Measurements from ENCODE around the gene CERCAM.
A peak's percentile ranks its signal among the peaks of the same experiment; 100 is the strongest.

Gene CERCAM

DNA sequence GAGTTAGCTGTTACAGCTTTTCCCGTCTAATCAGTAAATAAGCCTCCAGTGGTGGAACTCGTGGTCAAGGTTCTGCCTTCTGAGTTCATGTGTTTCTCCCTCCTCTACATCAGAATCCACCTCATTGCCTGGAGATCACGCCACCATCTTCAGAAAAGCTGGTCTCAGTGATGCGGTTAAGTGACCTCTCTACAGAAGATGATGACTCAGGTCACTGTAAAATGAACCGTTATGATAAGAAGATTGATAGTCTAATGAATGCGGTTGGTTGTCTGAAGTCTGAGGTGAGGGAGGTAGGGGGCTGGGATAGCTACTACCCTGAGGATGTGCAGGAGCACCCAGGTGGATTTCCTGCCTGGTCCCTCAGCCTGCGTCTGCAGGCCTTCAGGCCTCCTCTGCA, 48.4 kb downstream of the CERCAM start:
- Histone ChIP-seq H3K9me3 (ENCODE audit: control insufficient read depth, low read length) (no peaks in the 10 kb centered on the region), H3K9ac (ENCODE audit: low read length) (no peak overlapping the region), H2BK5ac (ENCODE audit: low read depth, low read length, poor library complexity, severe bottlenecking) (no peak overlapping the region), H2AFZ (ENCODE audit: low read depth, low read length) (no peak overlapping the region), H3K27me3 (ENCODE audit: control insufficient read depth in 1 of 2, insufficient read depth in 1 of 2, low read length in 2 of 2) (no peaks in the 10 kb centered on the region), H3K4me3 (ENCODE audit: insufficient read depth in 1 of 2, low read depth in 1 of 2, low read length in 2 of 2) (no peak overlapping the region), H3K4me2 (ENCODE audit: low read length, poor library complexity, severe bottlenecking) (no peak overlapping the region), H3K79me1 (replicated peaks; ENCODE audit: low read length, poor library complexity, severe bottlenecking) (peaks cover 11% of the 10 kb centered on the region), H4K91ac (ENCODE audit: low read length) (no peak overlapping the region), H2BK12ac (ENCODE audit: low read length in 2 of 2) (no peak overlapping the region), H3K18ac (ENCODE audit: low read depth in 1 of 2, low read length in 2 of 2) (no peak overlapping the region), H3K4me1 (ENCODE audit: control insufficient read depth, insufficient read depth, low read depth, low read length) (no peaks in the 10 kb centered on the region), H3K23ac (ENCODE audit: low read length in 2 of 2) (no peak overlapping the region), H2BK120ac (ENCODE audit: low read depth, low read length) (no peak overlapping the region), H2AK5ac (ENCODE audit: low read length, severe bottlenecking) (no peak overlapping the region), H3K14ac (ENCODE audit: low read length in 2 of 2) (no peak overlapping the region), H3K4ac (ENCODE audit: low read depth in 1 of 2, low read length in 2 of 2) (no peak overlapping the region), H2BK15ac (ENCODE audit: low read depth, poor library complexity, severe bottlenecking) (no peak overlapping the region), H4K8ac (ENCODE audit: low read length) (no peak overlapping the region), H3K36me3 (ENCODE audit: control insufficient read depth in 1 of 2, insufficient read depth in 2 of 2, low read depth in 1 of 2, low read length in 2 of 2) (peaks cover 39 to 48% of the 10 kb centered on the region in 2 experiments), H3K27ac (ENCODE audit: low read length, poor library complexity, severe bottlenecking) (no peak overlapping the region)
- 94% methylated on average over 7 of the region's 7 CpGs for WGBS
- DNase-seq, result no peak

DNA sequence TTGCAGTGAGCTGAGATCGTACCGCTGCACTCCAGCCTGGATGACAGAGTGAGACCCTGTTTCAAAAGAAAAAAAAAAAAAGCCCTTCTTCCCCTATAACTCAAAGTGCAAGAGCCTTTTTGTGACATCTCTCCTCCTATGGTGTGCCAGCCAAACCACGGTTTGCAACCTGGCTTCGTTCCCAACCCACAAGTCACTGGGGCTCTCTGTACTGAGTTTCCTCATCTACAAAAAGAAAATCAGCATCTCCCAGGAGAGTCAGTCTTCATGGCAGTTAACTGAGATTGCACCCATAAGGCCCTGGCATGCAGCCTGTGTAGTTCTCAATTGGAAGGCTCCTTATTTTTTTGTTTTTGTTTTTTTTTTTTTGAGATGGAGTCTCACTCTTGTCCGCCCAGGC, 49.9 kb downstream of the CERCAM start:
- no peak overlapping the region for H3K4me3 ChIP-seq (ENCODE audit: insufficient read depth in 1 of 2, low read depth in 1 of 2, low read length in 2 of 2)
- no peak overlapping the region for H2AFZ ChIP-seq (ENCODE audit: low read depth, low read length)
- no peak overlapping the region for H3K14ac ChIP-seq (ENCODE audit: low read length in 2 of 2)
- no peak overlapping the region for H3K4me2 ChIP-seq (ENCODE audit: low read length, poor library complexity, severe bottlenecking)
- no peak overlapping the region for H3K27ac ChIP-seq (ENCODE audit: low read length, poor library complexity, severe bottlenecking)
- no peaks in the 10 kb centered on the region for H3K9me3 ChIP-seq (ENCODE audit: control insufficient read depth, low read length)
- H2BK12ac ChIP-seq (ENCODE audit: low read length in 2 of 2), result no peak overlapping the region
- peaks cover 8% of the 10 kb centered on the region for H3K79me1 ChIP-seq (replicated peaks; ENCODE audit: low read length, poor library complexity, severe bottlenecking)
- no peak overlapping the region for H3K23ac ChIP-seq (ENCODE audit: low read length in 2 of 2)
- no peak overlapping the region for H2AK5ac ChIP-seq (ENCODE audit: low read length, severe bottlenecking)
- H3K4me1 ChIP-seq (ENCODE audit: control insufficient read depth, insufficient read depth, low read depth, low read length), result no peaks in the 10 kb centered on the region
- no peak overlapping the region for H3K18ac ChIP-seq (ENCODE audit: low read depth in 1 of 2, low read length in 2 of 2)
- H3K4ac ChIP-seq (ENCODE audit: low read depth in 1 of 2, low read length in 2 of 2), result no peak overlapping the region
- H3K36me3 ChIP-seq (ENCODE audit: control insufficient read depth in 1 of 2, insufficient read depth in 2 of 2, low read depth in 1 of 2, low read length in 2 of 2), result peaks cover 43 to 45% of the 10 kb centered on the region in 2 experiments
- H3K27me3 ChIP-seq (ENCODE audit: control insufficient read depth in 1 of 2, insufficient read depth in 1 of 2, low read length in 2 of 2), result no peaks in the 10 kb centered on the region
- H3K9ac ChIP-seq (ENCODE audit: low read length), result no peak overlapping the region
- H2BK120ac ChIP-seq (ENCODE audit: low read depth, low read length), result no peak overlapping the region
- H4K8ac ChIP-seq (ENCODE audit: low read length), result no peak overlapping the region
- WGBS, result 92% methylated on average over 5 of the region's 5 CpGs
- no peak overlapping the region for H4K91ac ChIP-seq (ENCODE audit: low read length)
- DNase-seq, result peak; percentile 33
- H2BK15ac ChIP-seq (ENCODE audit: low read depth, poor library complexity, severe bottlenecking), result no peak overlapping the region
- H2BK5ac ChIP-seq (ENCODE audit: low read depth, low read length, poor library complexity, severe bottlenecking), result no peak overlapping the region

DNA sequence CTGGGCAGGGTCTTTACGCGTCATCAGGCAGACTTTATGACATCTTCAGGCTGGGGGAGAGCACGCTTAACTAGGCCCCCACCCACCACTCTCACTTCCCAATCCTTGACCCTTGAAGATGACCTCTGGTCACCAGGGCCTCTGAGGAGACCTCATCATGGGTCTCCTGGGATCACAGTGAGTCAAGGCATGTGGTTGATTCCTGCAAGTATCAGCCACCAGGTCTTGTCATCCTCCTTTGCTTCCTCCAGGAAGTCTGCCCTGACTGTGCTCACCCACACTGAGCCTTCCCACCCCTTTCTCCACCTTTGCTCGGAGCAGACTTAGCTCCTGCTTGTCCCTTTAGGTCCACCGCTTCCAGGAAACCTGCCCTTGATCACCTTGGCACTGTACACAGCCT, 52.4 kb downstream of the CERCAM start:
- H3K27ac ChIP-seq (ENCODE audit: low read length, poor library complexity, severe bottlenecking), result no peak overlapping the region
- DNase-seq, result no peak
- H3K4me3 ChIP-seq (ENCODE audit: insufficient read depth in 1 of 2, low read depth in 1 of 2, low read length in 2 of 2), result no peak overlapping the region
- H4K91ac ChIP-seq (ENCODE audit: low read length), result no peak overlapping the region
- H2AK5ac ChIP-seq (ENCODE audit: low read length, severe bottlenecking), result no peak overlapping the region
- H3K9me3 ChIP-seq (ENCODE audit: control insufficient read depth, low read length), result no peaks in the 10 kb centered on the region
- 95% methylated on average over 5 of the region's 5 CpGs for WGBS
- no peak overlapping the region for H4K8ac ChIP-seq (ENCODE audit: low read length)
- H3K4me2 ChIP-seq (ENCODE audit: low read length, poor library complexity, severe bottlenecking), result no peak overlapping the region
- H3K36me3 ChIP-seq (ENCODE audit: control insufficient read depth in 1 of 2, insufficient read depth in 2 of 2, low read depth in 1 of 2, low read length in 2 of 2), result peaks cover 36 to 40% of the 10 kb centered on the region in 2 experiments
- no peaks in the 10 kb centered on the region for H3K27me3 ChIP-seq (ENCODE audit: control insufficient read depth in 1 of 2, insufficient read depth in 1 of 2, low read length in 2 of 2)
- H2BK120ac ChIP-seq (ENCODE audit: low read depth, low read length), result no peak overlapping the region
- peaks cover 4% of the 10 kb centered on the region for H3K79me1 ChIP-seq (replicated peaks; ENCODE audit: low read length, poor library complexity, severe bottlenecking)
- H3K14ac ChIP-seq (ENCODE audit: low read length in 2 of 2), result no peak overlapping the region
- no peak overlapping the region for H3K18ac ChIP-seq (ENCODE audit: low read depth in 1 of 2, low read length in 2 of 2)
- H3K4ac ChIP-seq (ENCODE audit: low read depth in 1 of 2, low read length in 2 of 2), result no peak overlapping the region
- H2BK12ac ChIP-seq (ENCODE audit: low read length in 2 of 2), result no peak overlapping the region
- no peak overlapping the region for H2BK15ac ChIP-seq (ENCODE audit: low read depth, poor library complexity, severe bottlenecking)
- no peaks in the 10 kb centered on the region for H3K4me1 ChIP-seq (ENCODE audit: control insufficient read depth, insufficient read depth, low read depth, low read length)
- no peak overlapping the region for H3K9ac ChIP-seq (ENCODE audit: low read length)
- no peak overlapping the region for H2BK5ac ChIP-seq (ENCODE audit: low read depth, low read length, poor library complexity, severe bottlenecking)
- no peak overlapping the region for H3K23ac ChIP-seq (ENCODE audit: low read length in 2 of 2)
- no peak overlapping the region for H2AFZ ChIP-seq (ENCODE audit: low read depth, low read length)

DNA sequence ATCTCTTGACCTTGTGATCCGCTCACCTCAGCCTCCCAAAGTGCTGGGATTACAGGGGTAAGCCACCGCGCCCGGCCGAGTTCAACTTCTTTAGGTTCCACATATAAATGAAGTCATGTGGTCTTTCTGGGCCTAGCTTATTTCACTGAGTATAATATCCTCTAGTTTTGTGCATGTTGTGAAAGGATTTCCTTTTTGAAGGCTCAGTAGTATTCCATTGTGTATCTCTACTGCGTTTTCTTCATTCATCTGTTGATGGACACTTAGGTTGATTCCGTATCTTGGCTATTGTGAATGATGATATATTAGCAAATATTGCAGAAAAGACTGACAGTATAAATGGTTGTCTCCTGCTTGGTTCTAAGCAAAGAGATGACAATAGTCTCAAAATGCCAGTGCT, 55.2 kb downstream of the CERCAM start:
- Histone ChIP-seq H3K27me3 (ENCODE audit: control insufficient read depth in 1 of 2, insufficient read depth in 1 of 2, low read length in 2 of 2) (no peaks in the 10 kb centered on the region), H3K4ac (ENCODE audit: low read depth in 1 of 2, low read length in 2 of 2) (no peak overlapping the region), H3K4me2 (ENCODE audit: low read length, poor library complexity, severe bottlenecking) (no peak overlapping the region), H4K8ac (ENCODE audit: low read length) (no peak overlapping the region), H3K23ac (ENCODE audit: low read length in 2 of 2) (no peak overlapping the region), H2BK5ac (ENCODE audit: low read depth, low read length, poor library complexity, severe bottlenecking) (no peak overlapping the region), H3K4me1 (ENCODE audit: control insufficient read depth, insufficient read depth, low read depth, low read length) (no peaks in the 10 kb centered on the region), H4K91ac (ENCODE audit: low read length) (no peak overlapping the region), H3K9me3 (ENCODE audit: control insufficient read depth, low read length) (no peaks in the 10 kb centered on the region), H2AFZ (ENCODE audit: low read depth, low read length) (no peak overlapping the region), H3K36me3 (ENCODE audit: control insufficient read depth in 1 of 2, insufficient read depth in 2 of 2, low read depth in 1 of 2, low read length in 2 of 2) (peaks cover 37 to 44% of the 10 kb centered on the region in 2 experiments), H2BK15ac (ENCODE audit: low read depth, poor library complexity, severe bottlenecking) (no peak overlapping the region), H3K18ac (ENCODE audit: low read depth in 1 of 2, low read length in 2 of 2) (no peak overlapping the region), H3K14ac (ENCODE audit: low read length in 2 of 2) (no peak overlapping the region), H2AK5ac (ENCODE audit: low read length, severe bottlenecking) (no peak overlapping the region), H3K4me3 (ENCODE audit: insufficient read depth in 1 of 2, low read depth in 1 of 2, low read length in 2 of 2) (no peak overlapping the region), H2BK120ac (ENCODE audit: low read depth, low read length) (no peak overlapping the region), H3K79me1 (replicated peaks; ENCODE audit: low read length, poor library complexity, severe bottlenecking) (peaks cover 4% of the 10 kb centered on the region), H3K9ac (ENCODE audit: low read length) (no peak overlapping the region), H3K27ac (ENCODE audit: low read length, poor library complexity, severe bottlenecking) (no peak overlapping the region), H2BK12ac (ENCODE audit: low read length in 2 of 2) (no peak overlapping the region)
- no peak for DNase-seq
- 94% methylated on average over 7 of the region's 7 CpGs for WGBS
